Immature natural killer cell (primary cell): ENCODE measurements around the gene VANGL2. TPM values are rescaled to one million over a fixed set of nuclear protein-coding genes. Genes with fewer than 3 reads are reported as not detected.
A peak's percentile ranks its signal among the peaks of the same experiment; 100 is the strongest.

ENCODE experiments used
- DNase-seq, 3 donors: peaks; one replicate each; pipeline ENCODE4 v3.0.0; 2022; ENCODE audit warnings: mixed read lengths in 1 of 3
- H3K27ac Mint-ChIP-seq, 6 donors: one replicate each; pipeline ENCODE4 v1.8.0; 2020; ENCODE audit warnings: mixed read lengths in 6 of 6, mild to moderate bottlenecking in 5 of 6, inconsistent platforms in 4 of 6, moderate library complexity in 3 of 6
- H3K27me3 Mint-ChIP-seq, 3 donors: one replicate each; pipeline ENCODE4 v1.8.0; 2020 to 2021; ENCODE audit warnings: low read depth in 3 of 3, mild to moderate bottlenecking in 3 of 3, mixed read lengths in 3 of 3, moderate library complexity in 3 of 3, inconsistent platforms in 1 of 3
- H3K36me3 Mint-ChIP-seq, 3 donors: one replicate each; pipeline ENCODE4 v1.8.0; 2020; ENCODE audit warnings: mixed read lengths in 3 of 3, inconsistent platforms in 2 of 3, mild to moderate bottlenecking in 2 of 3
- H3K4me1 Mint-ChIP-seq, 2 donors: one replicate each; pipeline ENCODE4 v1.8.0; 2020; ENCODE audit warnings: inconsistent platforms in 2 of 2, mild to moderate bottlenecking in 2 of 2, mixed read lengths in 2 of 2, moderate library complexity in 1 of 2
- H3K4me3 Mint-ChIP-seq, 5 donors: one replicate each; pipeline ENCODE4 v1.8.0; 2020; ENCODE audit warnings: mild to moderate bottlenecking in 5 of 5, mixed read lengths in 5 of 5, inconsistent platforms in 3 of 5, moderate library complexity in 3 of 5
- H3K9me3 Mint-ChIP-seq, 6 donors: one replicate each; pipeline ENCODE4 v1.8.0; 2020; ENCODE audit warnings: mild to moderate bottlenecking in 6 of 6, mixed read lengths in 6 of 6, inconsistent platforms in 4 of 6, moderate library complexity in 3 of 6
- polyA plus RNA-seq, 3 donors: library from polyadenylated mRNA; unstranded; fragments of 300-500 nt; fragmentation: Illumina TruSeq; gene quantifications; one replicate each; pipeline ENCODE4 v1.2.3, GENCODE V29; 2021

The VANGL2 gene
- polyA plus RNA-seq, 3 donors from 2014 or later = not detected

- H3K4me3 Mint-ChIP-seq = no peak overlapping the region
- no peak overlapping the region for H3K27ac Mint-ChIP-seq
- peaks cover 0 to 3% (median 3%) of the 10 kb centered on the region in 3 donors for H3K27me3 Mint-ChIP-seq
- H3K9me3 Mint-ChIP-seq = no peaks in the 10 kb centered on the region
- DNase-seq = no peak
- no peaks in the 10 kb centered on the region for H3K4me1 Mint-ChIP-seq
- H3K36me3 Mint-ChIP-seq = no peaks in the 10 kb centered on the region
These were observed 15.4 kb downstream of the VANGL2 start for GRCh38 chr1:160415696-160416290.

DNA sequence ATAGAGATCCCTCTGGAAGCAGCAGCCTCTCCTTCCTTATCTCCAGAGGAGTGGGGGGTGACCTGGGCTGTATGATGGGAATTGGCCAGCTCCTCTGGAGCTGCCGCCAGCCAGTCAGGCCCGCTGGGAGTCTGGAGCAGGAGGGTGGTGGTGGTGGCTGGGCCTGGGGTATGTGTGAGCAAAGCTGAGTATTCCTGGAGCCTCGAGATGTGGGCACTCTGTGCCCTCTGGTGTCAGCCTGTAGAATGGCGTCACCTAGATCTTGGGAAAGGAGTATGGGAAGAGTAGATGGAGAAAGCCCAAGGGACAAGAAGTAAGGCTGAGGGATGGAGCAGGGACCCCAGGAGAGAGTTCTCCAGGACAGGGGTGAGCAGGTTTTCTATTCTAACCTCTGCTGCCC lies 16.0 kb downstream of the VANGL2 start:
- H3K4me3 Mint-ChIP-seq = no peak overlapping the region
- H3K4me1 Mint-ChIP-seq = no peaks in the 10 kb centered on the region
- H3K27me3 Mint-ChIP-seq = peaks cover 0 to 3% (median 3%) of the 10 kb centered on the region in 3 donors
- no peaks in the 10 kb centered on the region for H3K9me3 Mint-ChIP-seq
- no peaks in the 10 kb centered on the region for H3K36me3 Mint-ChIP-seq
- DNase-seq = no peak
- H3K27ac Mint-ChIP-seq = no peak overlapping the region

DNA sequence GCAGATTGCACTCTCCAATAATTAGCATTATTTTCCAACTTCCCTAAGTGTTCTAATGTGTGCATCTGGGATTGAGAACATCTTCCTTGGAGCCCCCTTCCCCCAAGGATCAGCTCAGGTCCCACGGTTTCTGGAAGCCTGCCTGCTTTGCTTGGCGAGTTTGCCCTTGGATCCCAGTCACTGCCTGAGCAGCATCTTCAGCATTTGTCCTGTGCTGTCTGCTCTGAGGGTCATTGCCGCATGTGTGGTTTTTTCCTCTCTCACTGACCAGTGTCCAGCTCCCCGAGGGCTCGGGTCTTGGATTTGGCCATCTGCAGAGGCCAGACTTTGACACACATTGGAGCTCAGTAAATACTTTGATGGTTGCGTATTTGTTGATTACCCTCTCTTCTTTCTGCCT lies 18.1 kb downstream of the VANGL2 start:
- Mint-ChIP-seq H3K27me3 (peaks cover 0 to 6% (median 3%) of the 10 kb centered on the region in 3 donors), H3K4me1 (no peaks in the 10 kb centered on the region), H3K9me3 (no peaks in the 10 kb centered on the region), H3K4me3 (no peak overlapping the region), H3K27ac (peak overlapping the region in 1 of 6 donors; percentile 50), H3K36me3 (no peaks in the 10 kb centered on the region)
- DNase-seq = no peak

- DNase-seq = no peak
- no peaks in the 10 kb centered on the region for H3K9me3 Mint-ChIP-seq
- no peak overlapping the region for H3K27ac Mint-ChIP-seq
These were observed 18.9 kb downstream of the VANGL2 start for GRCh38 chr1:160419150-160419837.

GRCh38 chr1:160419838-160420169 lies 19.4 kb downstream of the VANGL2 start:
- Mint-ChIP-seq H3K4me1 (no peaks in the 10 kb centered on the region), H3K9me3 (no peaks in the 10 kb centered on the region), H3K27me3 (peaks cover 0 to 6% (median 2%) of the 10 kb centered on the region in 3 donors), H3K27ac (no peak overlapping the region), H3K4me3 (no peak overlapping the region), H3K36me3 (no peaks in the 10 kb centered on the region)
- no peak for DNase-seq

More at GRCh38 chr1:160419150-160419837, 18.9 kb downstream of the VANGL2 start:
- H3K4me3 Mint-ChIP-seq = no peak overlapping the region
- peaks cover 0 to 6% (median 3%) of the 10 kb centered on the region in 3 donors for H3K27me3 Mint-ChIP-seq
- H3K36me3 Mint-ChIP-seq = no peaks in the 10 kb centered on the region
- H3K4me1 Mint-ChIP-seq = no peaks in the 10 kb centered on the region

DNA sequence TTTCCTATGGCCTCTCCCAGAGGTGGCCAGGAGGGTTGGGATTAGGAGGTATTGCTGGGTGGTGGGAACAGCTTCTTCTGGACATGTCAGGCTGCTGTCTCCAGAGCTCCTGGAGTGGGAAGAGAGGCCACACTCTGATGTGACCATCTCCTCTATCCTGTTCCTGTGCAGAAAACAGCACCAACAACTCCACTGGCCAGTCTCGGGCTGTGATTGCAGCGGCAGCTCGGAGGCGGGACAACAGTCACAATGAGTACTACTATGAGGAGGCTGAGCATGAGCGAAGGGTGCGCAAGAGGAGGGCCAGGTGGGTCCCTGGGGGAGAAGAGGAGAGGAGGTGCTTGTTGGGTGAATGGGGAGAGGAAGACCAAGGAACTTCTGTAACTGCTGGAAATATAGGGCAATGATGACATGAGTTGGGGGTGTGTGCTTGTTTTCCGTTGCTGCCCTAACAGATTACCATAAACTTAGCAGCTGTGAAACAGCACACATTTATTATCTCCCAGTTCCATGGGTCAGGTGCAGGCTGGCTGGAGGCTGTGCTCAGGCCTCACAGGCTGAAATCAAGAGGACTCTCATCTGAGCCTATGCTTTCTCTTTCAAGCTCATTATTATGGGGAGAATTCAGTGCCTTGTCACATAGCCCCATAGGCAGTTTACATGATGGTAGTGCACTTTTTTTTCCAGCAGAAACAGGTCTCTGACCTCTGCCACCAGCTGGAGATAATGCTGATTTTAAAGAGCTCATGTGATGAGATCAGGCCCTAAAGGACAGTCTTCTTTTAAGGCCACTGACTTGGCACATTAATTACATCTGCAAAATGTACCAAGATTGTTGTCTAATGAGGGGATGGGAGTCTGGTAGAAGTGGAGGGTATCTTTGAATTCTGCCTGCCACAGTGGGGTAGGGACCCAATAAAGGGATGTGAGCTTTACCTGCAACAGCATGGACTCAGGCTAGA lies 20.8 kb downstream of the VANGL2 start:
- no peaks in the 10 kb centered on the region for H3K4me1 Mint-ChIP-seq
- H3K27me3 Mint-ChIP-seq = peaks cover 0 to 6% (median 4%) of the 10 kb centered on the region in 3 donors
- no peak overlapping the region for H3K4me3 Mint-ChIP-seq
- H3K36me3 Mint-ChIP-seq = no peaks in the 10 kb centered on the region
- no peaks in the 10 kb centered on the region for H3K9me3 Mint-ChIP-seq
- DNase-seq = no peak
- H3K27ac Mint-ChIP-seq = no peak overlapping the region

DNA sequence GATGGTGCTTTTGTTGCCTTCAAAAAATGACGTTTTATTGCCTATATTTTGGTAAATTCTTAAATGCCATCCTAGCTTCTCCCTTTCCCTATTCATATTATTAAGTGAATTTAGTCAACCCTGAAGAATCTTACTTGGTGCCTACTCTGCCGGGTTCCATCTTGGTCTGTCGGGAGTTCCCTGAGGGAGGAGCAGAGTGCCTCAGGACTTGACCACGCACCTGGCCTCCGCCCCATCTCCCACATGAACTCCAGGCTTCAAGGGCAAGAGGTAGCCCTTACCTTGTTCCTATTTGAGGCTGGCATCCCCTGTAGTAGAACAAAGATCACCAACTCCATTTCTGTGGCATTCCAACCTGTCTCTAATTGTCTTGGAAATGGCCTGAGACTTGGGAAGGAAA lies 21.5 kb downstream of the VANGL2 start:
- no peak overlapping the region for H3K27ac Mint-ChIP-seq
- H3K27me3 Mint-ChIP-seq = peaks cover 0 to 6% (median 4%) of the 10 kb centered on the region in 3 donors
- H3K36me3 Mint-ChIP-seq = no peaks in the 10 kb centered on the region
- H3K4me3 Mint-ChIP-seq = no peak overlapping the region
- DNase-seq = no peak
- no peaks in the 10 kb centered on the region for H3K4me1 Mint-ChIP-seq
- no peaks in the 10 kb centered on the region for H3K9me3 Mint-ChIP-seq

- Mint-ChIP-seq H3K4me1 (peaks cover 12% of the 10 kb centered on the region in 2 donors), H3K36me3 (no peaks in the 10 kb centered on the region), H3K27me3 (peaks cover 0 to 5% (median 3%) of the 10 kb centered on the region in 3 donors), H3K4me3 (no peak overlapping the region), H3K9me3 (no peaks in the 10 kb centered on the region), H3K27ac (peak overlapping the region in 1 of 6 donors; percentile 51)
- no peak for DNase-seq
These were observed 23.6 kb downstream of the VANGL2 start for GRCh38 chr1:160423966-160424365.

GRCh38 chr1:160425847-160426246 lies 25.5 kb downstream of the VANGL2 start:
- H3K9me3 Mint-ChIP-seq = no peaks in the 10 kb centered on the region
- peaks cover 0 to 5% (median 3%) of the 10 kb centered on the region in 3 donors for H3K27me3 Mint-ChIP-seq
- H3K27ac Mint-ChIP-seq = peak overlapping the region in 1 of 6 donors; percentile 58
- peaks cover 30% of the 10 kb centered on the region in 2 donors for H3K4me1 Mint-ChIP-seq
- no peaks in the 10 kb centered on the region for H3K36me3 Mint-ChIP-seq
- no peak for DNase-seq
- no peak overlapping the region for H3K4me3 Mint-ChIP-seq

- Mint-ChIP-seq H3K27ac (peak overlapping the region; percentile 85 to 93 (median 90)), H3K4me3 (peak overlapping the region in 1 of 5 donors; percentile 9), H3K9me3 (no peaks in the 10 kb centered on the region), H3K4me1 (peaks cover 48% of the 10 kb centered on the region in 2 donors), H3K27me3 (peaks cover 3 to 4% (median 3%) of the 10 kb centered on the region in 3 donors), H3K36me3 (no peaks in the 10 kb centered on the region)
- DNase-seq = no peak
These were observed 27.3 kb downstream of the VANGL2 start for GRCh38 chr1:160427625-160428024.

GRCh38 chr1:160428053-160428452 lies 27.7 kb downstream of the VANGL2 start:
- Mint-ChIP-seq H3K27me3 (peaks cover 3 to 5% (median 4%) of the 10 kb centered on the region in 3 donors), H3K36me3 (no peaks in the 10 kb centered on the region), H3K4me3 (peak overlapping the region in 4 of 5 donors; percentile 18 to 46 (median 31)), H3K27ac (peak overlapping the region; percentile 85 to 93 (median 90)), H3K4me1 (peaks cover 52% of the 10 kb centered on the region in 2 donors), H3K9me3 (no peaks in the 10 kb centered on the region)
- no peak for DNase-seq

DNA sequence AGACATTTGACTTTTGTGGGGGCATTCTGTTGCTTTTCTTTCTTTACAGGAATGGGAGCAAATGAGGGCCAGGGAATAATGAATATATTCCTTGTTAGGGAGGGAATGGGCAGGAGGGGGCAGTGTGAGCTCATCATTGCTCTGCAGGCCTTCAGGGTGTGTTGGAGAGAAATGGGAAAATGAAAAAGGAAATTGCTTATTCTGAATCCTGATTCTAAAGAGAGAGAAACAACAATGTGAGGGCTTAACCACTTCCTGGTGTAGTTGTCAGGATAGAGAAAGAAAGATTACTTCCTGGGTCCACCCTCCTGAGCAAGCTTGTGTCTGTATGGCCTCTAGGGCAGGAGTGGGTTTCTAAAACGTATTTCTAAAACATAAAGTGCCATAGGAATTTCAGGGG lies 28.3 kb downstream of the VANGL2 start:
- H3K27ac Mint-ChIP-seq = peak overlapping the region; percentile 90 to 98 (median 94)
- H3K27me3 Mint-ChIP-seq = peaks cover 2 to 6% (median 4%) of the 10 kb centered on the region in 3 donors
- peak; percentile 43 to 49 (median 46) for DNase-seq
- H3K9me3 Mint-ChIP-seq = no peaks in the 10 kb centered on the region
- peaks cover 58% of the 10 kb centered on the region in 2 donors for H3K4me1 Mint-ChIP-seq
- H3K4me3 Mint-ChIP-seq = peak overlapping the region; percentile 48 to 86 (median 64)
- H3K36me3 Mint-ChIP-seq = no peaks in the 10 kb centered on the region

DNA sequence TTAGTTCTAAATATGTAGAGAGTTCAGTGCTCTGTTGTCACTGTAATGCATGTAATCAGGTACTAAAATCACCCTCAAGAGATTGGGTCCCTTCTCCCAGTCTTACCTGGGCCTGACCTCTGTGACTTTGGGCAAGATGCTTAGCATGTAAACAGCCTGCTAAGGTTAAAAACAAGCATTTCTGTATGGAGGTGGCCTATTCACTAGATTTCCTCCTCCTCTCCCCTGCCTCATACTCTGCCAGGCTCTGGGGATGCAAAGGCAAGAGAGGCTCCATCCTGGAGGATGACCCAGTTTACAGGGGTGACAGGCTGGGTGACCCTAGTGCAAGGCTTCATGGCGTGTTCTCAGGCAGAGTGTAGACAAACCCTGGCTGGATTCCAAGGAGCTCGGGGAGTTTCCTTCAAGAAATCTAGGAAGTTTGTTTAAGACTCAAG lies 28.8 kb downstream of the VANGL2 start:
- H3K36me3 Mint-ChIP-seq = no peaks in the 10 kb centered on the region
- H3K27ac Mint-ChIP-seq = peak overlapping the region; percentile 90 to 98 (median 94)
- peak overlapping the region; percentile 42 to 86 (median 64) for H3K4me3 Mint-ChIP-seq
- H3K9me3 Mint-ChIP-seq = no peaks in the 10 kb centered on the region
- peaks cover 62 to 63% of the 10 kb centered on the region in 2 donors for H3K4me1 Mint-ChIP-seq
- no peak for DNase-seq
- H3K27me3 Mint-ChIP-seq = peaks cover 2 to 6% (median 4%) of the 10 kb centered on the region in 3 donors
